Activated CD4-positive, alpha-beta T cell treated with anti-CD3 and anti-CD28 coated beads, Interleukin-2, amount 50 U/mL, for 1 hour (primary cell): Measurements from ENCODE around the gene CUL2.
"Not testable (repeated sequence)": the region's sequence is repeated elsewhere in the genome, so short reads cannot be mapped to it uniquely, and the experiment has no call there.

ENCODE experiments used
- DNase-seq: peaks from one replicate; pipeline ENCODE4 v3.0.0-alpha.2; 2020

CUL2 gene

DNA sequence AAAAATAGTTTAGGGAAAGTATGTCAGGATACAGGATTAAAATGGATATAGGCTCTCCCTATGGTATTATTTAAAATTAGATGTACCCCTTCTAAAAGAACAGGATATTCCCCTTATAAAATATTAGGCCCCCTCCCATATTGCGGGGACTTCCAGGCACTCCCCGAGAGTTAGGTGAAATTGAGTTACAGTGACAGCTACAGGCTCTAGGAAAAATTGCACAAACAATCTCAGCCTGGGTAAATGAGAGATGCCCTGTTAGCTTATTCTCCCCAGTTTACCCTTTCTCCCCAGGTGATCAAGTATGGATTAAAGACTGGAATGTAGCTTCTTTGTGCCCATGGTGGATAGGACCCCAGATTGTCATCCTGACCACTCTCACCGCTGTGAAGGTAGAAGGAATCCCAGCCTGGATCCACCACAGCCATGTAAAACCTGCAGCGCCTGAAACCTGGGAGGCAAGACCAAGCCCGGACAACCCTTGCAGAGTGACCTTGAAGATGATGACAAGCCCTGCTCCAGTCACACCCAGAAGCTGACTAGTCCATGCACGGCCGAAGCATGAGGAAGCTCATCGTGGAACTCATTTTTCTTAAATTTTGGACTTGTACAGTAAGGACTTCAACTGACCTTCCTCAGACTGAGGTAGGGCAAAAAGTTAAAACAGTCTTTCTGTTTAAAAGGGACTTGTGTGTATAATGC lies 115.6 kb downstream of the CUL2 start:
- DNase-seq, result not testable (repeated sequence)

DNA sequence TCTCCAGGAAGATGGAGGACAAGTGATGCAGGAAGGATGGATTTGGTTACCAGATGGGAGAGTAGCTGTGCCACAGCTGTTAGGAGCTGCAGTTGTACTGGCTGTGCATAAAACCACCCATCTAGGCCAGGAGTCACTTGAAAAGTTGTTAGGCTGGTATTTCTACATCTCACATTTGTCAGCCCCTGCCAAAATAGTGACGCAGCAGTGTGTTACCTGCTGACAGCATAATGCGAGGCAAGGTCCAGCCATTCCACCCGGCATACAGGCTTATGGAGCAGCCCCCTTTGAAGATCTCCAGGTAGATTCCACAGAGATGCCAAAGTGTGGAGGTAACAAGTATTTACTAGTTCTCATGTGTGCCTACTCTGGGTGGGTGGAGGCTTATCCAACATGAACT lies 116.4 kb downstream of the CUL2 start:
- DNase-seq, result not testable (repeated sequence)

DNA sequence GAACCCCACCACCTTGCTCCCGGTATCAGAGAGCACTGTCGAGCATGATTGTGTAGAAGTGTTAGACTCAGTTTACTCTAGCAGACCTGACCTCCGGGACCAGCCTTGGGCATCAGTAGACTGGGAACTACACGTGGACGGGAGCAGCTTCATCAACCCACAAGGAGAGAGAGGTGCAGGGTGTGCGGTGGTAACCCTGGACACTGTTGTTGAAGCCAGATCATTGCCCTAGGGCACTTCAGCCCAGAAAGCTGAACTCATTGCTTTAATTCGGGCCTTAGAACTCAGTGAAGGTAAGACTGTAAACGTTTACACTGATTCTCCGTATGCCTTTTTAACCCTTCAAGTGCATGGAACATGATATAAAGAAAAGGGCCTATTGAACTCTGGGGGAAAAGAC lies 117.0 kb downstream of the CUL2 start:
- DNase-seq, result not testable (repeated sequence)

DNA sequence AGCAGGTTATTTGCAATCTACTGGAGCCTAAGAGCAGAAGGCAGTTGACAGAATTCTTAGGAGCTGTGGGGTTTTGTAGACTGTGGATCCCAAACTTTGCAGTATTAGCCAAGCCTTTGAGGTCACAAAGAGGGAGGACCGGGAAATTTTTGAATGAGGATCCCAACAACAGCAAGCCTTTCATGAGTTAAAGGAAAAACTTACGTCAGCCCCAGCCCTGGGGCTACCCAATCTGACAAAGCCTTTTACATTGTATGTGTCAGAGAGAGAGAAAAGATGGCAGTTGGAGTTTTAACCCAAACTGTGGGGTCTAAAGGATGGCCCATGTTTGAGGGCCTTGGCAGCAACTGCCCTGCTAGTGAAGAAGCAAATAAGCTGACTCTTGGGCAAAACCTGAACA lies 117.5 kb downstream of the CUL2 start:
- not testable (repeated sequence) for DNase-seq

DNA sequence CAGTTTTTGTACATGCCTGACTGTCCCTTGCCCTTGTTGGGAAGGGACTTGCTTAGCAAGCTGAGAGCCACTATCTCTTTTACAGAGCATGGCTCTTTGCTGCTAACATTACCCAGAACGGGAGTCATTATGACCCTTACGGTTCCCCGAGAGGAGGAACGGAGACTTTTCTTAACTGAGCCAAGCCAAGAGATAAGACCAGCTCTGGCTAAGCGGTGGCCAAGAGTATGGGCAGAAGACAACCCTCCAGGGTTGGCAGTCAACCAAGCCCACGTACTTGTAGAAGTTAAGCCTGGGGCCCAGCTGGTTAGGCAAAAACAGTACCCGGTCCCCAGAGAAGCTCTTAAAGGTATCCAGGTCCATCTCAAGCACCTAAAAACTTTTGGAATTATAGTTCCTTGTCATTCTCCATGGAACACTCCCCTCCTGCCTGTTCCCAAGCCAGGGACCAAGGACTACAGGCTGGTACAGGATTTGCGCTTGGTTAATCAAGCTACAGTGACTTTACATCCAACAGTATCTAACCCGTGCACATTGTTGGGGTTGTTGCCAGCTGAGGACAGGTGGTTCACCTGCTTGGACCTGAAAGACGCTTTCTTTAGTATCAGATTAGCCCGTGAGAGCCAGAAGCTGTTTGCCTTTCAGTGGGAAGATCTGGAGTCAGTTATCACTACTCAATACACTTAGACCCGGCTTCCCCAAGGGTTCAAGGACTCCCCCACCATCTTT lies 118.4 kb downstream of the CUL2 start:
- not testable (repeated sequence) for DNase-seq

DNA sequence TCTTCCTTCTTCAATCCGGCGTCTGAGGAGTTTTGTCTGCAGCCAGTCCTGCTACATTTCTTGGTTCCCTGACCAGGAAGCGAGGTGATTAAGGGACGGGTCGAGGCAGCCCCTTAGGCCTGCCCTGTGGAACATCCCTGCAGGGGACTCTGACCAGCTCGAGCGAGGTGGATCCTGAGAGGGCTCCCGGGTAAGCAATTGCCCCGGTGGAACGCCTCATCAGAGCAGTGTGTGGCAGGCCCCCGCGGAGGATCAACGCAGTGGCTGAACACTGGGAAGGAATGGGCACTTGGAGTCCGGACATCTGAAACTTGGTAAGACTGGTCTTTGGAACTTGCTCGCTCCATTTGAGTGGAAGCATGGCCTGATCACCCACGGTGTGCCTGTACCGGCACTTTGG lies 121.0 kb downstream of the CUL2 start:
- DNase-seq, result no peak

DNA sequence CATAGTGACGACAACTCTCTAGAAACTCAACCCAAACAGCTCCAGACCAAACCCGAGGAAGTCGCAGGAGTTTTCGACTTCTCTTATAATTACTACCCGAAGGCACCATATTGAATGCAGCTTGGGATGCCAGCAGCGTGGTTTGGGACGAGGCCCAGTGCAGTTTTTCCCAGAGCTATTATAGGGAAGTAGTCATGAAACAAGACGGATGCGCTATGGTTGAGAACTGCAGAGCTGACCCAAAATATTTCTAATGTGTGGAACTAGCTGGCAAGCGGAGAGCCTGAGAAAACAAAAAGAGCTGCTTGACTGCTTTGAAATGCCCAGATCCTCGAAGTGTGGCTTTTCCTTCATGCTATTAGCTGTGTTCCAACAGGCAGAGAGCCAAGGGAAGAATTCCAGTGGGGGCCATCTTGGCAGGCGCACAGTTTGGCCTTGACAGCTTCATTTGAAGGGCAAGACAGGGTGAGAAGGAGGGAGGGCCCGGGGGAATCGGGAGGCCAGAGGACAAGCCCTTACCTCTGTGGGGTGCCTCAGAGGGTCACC lies 122.7 kb downstream of the CUL2 start:
- DNase-seq, result no peak

DNA sequence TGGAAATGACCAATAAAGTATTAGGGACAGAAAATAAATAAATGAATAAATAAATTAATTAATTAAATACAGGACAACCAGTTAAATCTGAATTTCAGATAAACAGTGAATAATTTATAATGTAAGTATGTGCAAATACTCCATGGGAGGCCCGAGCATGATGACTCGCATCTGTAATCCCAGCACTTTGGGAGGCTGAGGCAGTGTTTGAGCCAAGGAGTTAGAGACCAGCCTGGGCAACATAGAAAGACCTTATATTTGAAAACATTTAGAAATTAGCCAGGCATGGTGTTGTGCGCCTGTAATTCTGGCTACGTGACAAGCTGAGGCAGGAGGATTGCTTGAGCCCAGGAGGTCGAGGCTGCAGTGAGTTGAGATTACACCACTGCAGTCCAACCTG lies 123.7 kb downstream of the CUL2 start:
- DNase-seq, result no peak

DNA sequence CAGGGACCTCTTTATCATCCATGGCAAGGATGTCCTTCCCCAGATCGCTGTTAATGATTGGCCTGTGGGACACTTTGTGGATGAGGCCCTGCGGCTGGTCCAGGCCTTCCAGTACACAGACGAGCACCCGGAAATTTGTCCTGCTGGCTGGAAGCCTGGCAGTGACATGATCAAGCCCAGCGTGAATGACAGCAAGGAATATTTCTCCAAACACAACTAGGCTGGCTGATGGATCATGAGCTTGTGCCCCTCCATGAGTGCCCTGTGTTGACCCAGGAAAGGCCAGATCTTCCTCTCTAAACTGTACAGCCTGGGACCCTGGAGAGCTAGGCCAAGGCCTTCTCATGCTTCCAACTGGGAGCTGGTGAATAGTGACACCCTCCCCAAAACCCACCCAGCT lies 124.1 kb downstream of the CUL2 start:
- no peak for DNase-seq

DNA sequence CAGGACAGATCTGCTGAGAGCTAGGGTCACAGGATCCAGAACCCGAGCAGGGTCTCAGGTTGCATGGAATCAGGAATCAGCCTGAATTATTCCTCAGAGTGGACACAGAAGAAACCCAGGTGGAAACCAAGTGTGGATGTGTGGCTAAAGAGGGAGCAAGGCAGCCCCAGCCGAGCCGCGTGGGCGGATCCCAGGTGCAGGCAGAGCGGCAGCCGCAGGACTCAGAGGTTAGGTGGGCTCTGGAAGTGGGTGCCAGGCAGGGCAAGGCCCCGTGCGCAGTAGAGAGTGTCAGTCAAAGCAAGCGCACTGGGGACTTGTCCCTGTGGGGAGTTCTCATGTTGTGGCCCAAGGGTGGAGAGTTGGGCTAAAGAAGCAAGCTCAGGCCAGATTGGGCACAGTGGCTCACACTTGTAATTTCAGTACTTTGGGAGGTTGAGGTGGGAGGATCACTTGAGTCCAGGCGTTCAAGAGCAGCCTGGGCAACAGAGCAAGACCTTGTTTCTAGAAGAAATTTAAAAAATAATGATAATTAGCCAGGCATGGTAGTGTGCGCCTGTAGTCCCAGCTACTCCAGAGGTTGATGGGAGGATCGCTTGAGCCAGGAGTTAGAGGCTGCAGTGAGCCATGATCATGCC lies 125.9 kb downstream of the CUL2 start:
- DNase-seq, result no peak

DNA sequence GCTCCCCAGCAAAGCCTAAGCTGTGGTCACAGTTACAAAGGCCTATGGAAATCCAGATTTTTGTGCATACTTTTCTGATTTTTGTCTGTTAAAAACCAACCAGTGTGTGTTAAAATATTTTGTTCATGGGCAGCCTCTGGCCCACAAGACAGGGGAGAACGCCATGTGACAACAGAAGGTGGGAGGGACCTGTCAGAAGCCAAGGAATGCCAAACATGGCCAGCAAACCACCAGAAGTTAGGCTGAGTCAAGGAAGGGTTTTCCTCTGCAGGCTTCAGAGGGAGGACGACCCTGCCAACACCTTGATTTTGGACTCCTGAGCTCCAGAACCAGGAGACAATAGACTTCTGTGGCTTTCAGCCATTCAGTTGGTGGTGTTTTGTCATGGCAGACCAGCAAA lies 127.3 kb downstream of the CUL2 start:
- DNase-seq, result no peak

DNA sequence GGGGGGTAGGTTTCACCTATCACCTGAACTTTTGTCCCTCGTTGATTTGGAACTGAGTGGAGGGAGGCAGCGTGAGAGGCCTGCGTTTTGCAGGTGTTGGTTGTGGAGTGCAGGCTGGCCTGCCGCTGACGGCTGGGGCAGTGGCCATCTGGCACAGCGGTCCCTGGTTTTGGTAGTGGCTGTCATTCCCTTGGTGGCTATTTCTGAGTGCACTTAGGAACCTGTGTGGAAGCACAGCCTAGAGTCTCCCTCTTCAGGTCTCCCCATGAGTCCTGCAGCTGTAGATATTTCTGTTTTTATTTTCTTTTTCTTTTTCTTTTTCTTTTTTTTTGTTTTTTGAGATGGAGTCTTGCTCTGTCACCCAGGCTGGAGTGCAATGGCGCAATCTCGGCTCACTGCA lies 129.2 kb downstream of the CUL2 start:
- no peak for DNase-seq

DNA sequence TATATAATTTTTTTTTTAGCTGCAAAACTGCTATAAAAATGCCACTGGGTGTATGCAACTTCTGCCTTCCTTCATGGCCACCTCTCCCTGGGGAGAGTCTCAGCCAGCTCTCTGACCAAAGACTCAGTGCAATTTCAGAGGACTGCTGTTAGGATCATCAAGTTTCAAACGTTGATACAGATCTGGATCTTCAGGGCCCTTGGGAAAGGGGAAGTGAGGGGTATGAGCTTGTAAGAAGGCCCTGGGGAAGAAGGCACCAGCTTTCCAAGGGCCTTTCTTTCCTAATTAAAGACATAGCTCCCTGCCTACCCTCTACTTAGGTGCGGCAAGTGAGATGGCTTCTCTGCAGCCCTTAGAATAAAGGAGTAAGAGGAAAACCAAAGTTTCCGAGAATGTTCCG lies 130.4 kb downstream of the CUL2 start:
- DNase-seq, result no peak

DNA sequence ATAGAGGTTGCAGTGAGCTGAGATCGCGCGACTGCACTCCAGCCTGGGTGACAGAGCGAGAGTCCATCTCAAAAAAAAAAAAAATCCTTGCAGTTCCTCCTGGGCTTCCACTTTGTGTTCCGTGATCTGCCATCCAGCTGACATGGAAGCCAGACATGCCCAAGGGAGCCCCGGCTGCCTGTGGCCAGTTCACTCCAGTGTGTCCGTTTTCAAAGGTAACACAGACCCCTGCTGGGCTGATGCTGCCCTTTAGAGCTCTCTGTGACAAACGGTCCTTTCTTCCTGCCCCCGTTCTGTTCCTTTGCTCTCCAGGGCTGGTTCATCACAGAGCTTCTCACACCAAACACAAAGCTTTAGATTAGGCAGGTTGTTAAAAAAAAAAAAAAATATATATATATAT lies 130.8 kb downstream of the CUL2 start:
- DNase-seq, result no peak
